Stimulated activated CD4-positive, alpha-beta T cell treated with anti-CD3 and anti-CD28 coated beads, Interleukin-1b, Interleukin-23, amount 100 ng/mL, for 4 hours (primary cell): Measurements from ENCODE around the gene BLM.

ENCODE experiments used
- DNase-seq, 2 donors: peaks; one replicate each; pipeline ENCODE4 v3.0.0-alpha.2; 2020; ENCODE audit warnings: low read depth in 2 of 2

BLM gene

DNA sequence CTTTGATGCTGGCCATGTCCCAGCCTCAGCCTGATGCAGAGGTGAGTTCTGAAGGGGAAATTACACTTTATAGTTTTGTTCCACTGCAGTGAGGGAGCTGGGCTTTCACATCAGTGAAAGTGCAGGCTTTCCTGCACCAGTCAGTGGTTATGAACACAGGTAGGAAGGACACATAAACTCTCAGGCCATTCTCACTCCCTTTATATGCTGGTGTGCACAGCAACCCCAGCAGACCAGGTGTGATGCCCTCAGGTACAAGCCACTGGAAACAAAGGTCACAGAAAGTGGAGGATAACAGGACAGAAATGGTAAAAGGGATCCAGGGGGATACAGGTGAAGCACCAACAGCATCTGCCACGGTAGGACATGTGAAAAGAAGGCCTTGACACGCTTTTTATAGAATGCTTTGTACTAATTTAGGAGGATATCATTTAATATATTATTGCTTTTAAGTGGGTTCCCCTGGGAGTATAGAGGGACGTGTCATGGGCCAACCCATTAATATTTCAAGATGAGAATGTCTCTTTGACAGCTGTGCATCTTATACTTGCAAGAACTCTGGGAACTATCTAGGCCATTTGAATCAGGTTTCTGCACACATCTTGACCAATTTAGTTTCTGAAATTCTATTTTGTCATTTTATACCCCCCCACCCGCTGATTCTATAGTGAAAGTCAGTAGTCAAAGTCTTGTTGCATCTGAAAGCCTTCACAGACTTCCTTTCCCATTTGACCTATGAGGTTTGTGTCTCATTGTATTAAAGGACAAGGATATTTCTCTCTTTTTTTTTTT, 25.0 kb upstream of the BLM start:
- DNase-seq = no peak

DNA sequence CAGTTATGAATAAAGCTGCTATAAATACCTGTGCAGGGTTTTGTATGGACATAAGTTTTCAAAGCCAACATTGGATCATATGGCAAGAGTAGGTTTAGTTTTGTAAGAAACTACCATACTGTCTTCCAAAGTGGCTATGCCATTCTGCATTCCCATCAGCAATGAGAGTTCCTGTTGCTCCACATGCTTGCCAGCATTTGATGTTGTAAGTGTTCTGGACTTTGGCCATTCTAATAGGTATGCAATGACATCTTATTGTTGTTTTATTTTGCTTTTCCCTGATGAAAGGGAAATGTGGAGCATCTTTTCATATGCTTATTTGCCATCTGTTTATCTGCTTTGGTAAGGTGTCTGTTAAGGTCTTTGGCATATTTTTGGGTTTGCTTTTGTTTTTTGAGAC, 22.2 kb upstream of the BLM start:
- no peak for DNase-seq

DNA sequence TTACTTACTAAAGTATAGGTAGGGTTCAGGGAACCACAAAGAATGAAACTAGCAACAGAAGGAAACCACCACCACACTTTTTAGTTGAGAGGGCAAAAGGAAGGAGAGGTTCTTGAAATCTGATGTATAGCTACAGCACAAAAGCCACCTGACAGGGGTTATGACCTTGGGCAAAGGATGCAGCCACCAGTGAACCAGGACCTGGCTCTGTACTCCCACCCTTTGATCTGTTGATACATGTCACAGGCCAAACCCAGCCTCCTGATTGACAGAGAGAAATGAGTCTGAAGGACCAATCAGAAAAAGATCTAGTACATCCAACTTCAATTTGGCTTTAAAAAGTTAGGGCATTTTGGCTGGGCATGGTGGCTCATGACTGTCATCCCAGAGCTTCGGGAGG, 20.0 kb upstream of the BLM start:
- no peak for DNase-seq

DNA sequence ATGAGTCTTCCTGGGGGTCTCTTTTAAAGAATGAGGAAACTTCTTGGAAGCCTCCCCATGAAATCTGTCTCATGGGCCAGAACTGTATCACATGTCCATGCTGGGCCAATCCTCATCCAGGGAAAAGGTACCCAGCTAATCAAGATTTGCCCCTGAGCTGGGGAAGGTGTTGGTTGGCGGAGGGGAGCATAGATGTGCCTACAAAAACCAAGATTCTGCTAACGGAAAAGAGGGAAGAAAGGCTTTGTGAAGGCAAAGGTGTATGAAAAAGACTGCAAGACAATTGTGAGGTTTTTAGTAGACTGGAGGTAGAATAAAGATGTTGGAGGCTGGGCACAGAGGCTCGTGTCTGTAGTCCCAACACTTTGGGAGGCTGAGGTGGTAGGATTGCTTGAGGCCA, 18.5 kb upstream of the BLM start:
- no peak for DNase-seq

DNA sequence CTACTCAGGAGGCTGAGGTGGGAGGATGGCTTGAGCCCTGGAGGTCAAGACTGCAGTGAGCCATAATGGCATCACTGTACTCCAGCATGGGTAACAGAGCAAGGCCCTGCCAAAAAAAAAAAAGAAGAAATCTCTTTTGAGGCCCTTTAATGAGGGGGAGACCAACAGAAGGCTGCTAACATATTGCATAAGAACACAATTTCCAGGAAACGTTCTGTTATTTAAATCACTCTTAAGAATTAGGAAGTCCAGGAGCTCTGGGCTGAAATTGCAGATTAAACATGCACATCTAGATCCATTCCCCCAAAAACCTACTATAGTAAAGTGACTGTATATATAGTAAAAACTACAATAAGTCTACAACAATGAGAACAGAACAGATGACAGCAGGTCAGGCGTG, 16.1 kb upstream of the BLM start:
- no peak for DNase-seq

DNA sequence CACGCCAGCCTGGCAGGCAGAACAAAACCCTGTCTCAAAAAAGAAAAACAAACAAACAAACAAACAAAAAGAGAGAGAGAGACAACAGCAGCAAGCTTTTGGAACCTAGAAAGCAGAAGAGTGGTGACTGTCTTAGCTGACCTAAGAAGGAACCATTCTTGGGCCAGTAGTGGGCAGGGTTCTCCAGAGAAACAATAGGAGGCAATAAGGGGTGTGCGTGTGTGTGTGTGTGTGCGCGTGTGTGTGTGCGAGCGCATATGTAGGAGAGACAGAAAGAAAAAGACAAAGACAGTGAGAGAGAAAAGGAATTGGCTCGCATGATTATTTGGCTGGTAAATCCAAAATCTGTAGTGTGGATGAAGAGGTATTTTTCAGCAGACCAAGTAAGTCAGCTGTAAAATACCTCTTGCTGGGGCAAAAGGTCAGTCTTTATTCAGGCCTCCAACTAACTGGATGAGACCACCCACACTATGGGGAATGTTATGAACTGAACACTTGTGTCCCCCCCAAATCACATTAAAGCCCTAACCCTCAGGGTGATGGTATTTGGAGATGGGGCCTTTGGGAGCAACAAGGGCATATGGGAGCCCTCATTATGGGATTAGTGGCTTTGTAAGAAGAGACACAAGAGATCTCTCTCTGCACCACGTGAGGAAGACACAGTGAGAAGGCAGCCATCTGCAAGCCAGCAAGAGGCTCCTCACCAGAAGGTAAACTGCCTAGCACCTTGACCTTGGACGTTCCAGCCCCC, 15.1 kb upstream of the BLM start:
- no peak for DNase-seq

DNA sequence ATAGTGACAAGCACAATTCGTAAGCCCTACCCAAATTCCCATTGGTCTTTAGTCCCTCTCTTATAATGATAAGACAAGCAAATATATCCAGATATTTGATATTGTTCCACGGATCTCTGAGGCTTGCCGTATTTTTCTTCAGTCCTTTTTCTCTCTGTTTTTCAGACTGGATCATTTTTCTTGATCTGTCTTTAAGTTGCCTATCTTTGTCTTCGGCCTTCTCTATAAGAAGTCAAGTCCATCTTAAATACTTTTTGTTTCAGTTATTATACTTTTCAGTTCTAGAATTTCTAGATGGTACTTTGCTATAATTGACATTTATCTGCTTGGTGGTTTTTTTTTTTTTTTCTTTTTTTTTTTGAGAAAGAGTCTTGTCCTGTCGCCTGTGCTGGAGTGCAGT, 13.7 kb upstream of the BLM start:
- no peak for DNase-seq

DNA sequence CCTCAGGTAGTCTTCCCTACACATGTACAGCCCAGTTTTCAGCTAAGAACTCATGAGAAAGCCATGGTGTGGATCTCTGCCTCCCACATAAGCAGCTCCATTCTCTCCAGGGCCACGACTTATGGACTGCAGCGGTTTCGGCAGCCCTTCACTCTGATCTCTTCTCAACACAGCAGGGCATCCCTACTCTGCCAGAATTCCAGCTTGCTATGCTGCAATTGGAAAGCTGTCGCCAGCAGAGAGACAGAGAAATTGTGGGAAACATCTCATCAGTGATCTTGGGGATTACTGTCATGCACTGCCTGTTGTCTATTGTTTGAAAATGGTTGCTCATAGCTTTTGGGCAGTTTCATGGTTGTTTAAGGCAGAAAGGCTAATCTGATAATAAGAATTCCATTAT, 11.9 kb upstream of the BLM start:
- DNase-seq = no peak

DNA sequence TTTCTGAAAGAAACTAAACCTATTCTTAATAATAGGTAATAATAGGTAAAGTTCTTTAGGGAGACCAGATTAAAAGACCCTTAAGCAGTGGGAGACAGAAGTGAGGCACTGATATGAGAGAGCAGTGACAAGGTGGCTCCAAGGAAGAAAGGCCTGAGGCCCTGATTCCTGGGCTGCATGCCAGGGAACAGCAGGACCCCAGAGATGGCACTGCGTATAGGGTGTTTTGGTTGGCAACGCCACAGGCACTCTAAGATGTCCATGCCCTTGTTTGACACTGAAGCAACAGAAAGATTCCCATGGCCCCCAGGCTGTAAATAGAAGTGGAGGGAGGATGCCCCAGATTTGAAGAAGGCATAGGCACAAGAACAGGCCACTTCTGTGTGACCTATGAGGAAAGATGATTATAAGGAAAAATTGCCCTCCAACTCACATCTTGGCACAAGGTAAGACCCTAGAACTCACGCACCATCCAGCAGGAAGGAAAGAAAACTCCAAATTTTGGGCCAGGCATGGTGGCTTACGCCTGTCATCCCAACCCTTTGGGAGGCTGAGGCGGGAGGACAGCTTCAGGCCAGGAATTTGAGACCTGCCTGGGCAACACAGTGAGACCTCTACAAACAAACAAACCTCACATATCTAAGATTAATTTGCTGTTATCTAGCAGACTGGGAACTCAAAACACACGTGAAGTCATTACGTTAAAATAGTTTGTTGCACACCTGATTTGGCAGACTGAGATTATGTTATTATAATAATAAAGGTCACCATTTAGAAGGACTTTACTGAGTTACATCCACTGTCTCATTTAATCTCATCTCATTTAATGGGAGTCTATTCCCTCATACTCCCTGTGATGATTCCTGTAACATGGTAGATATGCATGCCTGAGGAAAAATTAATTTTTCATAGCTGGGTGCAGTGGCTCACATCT, 10.5 kb upstream of the BLM start:
- DNase-seq = no peak

DNA sequence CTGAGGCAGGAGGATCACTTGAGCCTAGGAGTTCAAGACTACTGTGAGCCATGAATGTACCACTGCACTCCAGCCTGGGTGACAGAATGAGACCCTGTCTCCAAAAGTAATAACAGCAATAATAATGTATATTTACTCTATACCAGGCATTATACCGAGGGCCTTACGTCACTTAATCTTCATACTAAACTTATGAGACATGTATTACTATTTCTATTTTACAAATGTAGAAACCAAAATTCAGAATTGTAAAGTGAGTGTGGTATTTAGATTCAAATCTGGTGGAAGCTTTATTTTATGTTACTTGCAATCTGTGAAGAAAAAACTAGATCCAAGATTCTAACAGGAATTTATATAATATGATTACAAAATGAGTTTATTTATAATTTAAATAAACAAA, 9.7 kb upstream of the BLM start:
- no peak for DNase-seq

DNA sequence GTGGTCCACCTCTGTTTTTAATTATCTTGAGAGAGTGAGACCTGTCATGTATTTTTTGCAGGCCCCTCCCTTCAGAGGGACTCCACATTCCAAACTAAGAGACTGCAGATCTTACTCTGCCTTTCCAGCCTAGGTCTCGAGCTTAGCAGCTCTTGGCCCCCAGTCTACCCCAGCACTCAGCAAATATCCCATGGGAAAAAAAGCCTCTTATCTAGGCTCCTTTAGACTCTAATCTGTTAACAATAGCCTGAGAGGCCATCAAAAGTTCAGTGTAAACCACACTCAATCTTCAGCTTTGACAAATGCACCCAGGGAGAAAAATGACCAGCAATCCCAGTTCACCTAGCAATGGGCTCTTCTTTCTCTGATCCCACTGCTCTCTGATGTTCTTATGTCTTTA, 8.6 kb upstream of the BLM start:
- no peak for DNase-seq

DNA sequence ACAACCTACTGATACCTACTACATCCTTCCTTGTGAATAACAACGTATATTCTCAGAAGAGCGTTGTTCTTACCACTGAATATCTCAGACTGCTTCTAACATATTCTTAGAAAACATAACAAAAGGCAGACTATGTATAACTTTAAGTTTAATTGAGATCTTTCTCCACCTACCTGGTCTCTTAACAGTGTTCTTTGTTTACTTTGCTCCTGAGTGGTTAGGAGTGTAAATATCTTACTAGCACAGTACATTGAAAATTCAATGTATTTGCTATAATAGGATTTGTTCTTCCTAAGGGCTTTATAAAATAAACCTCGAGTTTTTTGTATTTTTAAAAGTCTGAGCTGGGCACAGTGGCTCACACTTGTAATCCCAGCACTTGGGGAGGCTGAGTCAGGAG, 7.9 kb upstream of the BLM start:
- DNase-seq = no peak

DNA sequence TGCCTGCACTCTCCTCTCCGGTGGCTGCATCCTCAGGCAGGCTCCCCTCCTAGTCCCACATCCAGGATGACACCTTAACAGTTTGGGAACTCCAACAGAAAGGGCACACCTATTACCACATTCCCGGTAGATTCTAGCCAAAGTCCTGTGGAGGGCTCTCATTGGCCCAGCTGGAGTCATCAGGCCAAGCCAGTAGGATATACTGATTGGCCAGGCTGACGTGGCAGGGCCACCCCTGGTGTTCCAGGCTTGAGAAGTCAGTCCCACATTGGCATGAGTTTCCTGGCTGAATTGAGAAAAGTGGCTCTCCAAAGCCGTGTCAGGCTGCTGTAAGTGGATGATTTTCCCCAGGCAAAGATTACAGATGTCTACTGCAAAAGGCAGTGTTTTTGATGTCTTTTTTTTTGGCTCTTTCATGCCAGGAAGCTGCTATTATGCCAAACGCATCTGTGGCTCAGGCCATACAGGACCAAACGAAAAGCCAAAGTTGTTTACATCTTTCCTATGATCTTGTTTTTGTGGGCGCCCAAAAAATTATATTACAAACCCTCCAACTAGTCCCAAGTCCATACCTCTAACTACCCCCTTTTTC, 6.6 kb upstream of the BLM start:
- DNase-seq = no peak

DNA sequence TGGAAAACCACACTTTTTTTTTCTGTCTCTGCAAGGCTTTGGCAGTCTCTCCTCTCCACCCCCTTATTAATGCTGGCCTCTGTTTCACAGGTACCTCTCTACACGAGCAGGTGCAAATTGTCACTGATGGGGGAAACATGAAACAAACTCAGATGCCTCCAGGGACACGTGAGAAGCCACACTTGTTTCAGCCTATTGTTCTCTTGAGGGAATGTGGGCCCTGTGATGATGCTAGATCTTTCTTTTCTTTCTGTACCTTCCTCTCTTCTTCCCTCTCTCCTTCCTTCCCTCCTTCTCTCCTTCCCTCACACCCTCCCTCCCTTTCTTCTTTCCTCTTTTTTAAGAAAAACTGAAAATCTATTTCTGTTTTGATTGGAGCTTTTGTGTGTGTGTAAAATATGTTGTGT, 5.7 kb upstream of the BLM start:
- no peak for DNase-seq

DNA sequence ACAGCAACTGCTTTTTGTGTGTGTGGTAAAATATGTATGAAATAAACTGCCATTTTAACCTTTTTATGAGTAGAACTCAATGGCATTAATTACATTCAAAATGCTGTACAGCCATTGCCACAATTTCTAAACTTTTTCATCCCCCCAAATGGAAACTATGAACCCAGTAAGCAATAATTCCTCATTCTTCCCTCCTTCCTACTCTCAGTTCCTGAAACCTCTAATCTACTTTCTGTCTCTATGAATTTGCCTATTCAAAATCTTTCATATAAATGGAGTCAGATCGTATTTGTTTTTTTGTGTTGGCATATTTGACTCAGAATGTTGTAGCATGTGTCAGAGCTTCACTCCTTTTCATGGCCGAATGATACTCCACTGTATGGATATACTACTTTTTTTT, 5.3 kb upstream of the BLM start:
- DNase-seq = no peak

DNA sequence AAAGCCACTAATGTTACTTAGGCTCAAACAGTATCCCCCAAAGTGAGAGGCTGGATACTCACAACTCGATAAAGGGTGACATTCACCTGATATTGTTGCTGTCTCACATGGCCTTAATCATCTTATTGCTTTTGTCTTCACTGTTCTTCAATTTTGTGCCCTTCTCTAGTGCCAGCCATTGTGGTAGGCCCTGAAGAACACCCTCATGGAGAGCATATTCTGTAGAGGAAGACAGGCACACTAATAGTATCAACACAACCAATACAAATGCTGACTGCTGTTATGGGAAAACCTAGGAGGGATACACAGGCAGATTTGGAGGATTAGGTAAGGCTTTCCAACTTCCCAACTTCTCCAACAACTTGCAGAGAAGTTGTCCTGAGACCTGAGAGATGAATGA, 4.1 kb upstream of the BLM start:
- DNase-seq = no peak

DNA sequence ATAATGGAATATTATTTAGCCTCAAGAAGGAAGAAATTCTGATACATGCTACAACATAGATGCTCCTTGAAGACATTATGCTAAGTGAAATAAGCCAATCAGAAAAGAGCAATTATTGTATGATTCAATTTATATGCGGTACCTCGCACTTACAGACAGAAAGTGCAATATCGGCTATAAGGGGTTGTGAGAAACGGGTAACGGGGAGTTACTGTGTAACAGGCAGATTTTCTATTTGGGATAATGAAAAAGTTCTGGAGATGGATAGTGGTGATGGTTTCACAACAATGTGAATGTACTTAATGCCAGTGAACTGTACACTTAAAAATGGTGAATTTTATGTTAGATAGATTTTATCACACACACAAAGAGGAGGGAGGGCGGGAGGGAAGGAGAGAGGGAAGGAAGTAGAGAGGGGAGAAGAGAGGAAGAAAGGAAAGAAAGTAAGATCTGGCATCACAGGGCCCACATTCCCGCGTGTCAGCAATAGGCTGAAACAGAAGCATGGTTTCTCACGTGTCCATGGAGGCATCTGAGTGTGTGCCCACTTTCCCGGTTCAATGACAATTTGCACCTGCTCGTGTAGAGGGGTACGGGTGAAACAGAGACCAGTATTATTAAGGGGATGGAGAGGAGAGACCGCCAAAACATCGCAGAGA, 700 bp upstream of the BLM start:
- no peak for DNase-seq

DNA sequence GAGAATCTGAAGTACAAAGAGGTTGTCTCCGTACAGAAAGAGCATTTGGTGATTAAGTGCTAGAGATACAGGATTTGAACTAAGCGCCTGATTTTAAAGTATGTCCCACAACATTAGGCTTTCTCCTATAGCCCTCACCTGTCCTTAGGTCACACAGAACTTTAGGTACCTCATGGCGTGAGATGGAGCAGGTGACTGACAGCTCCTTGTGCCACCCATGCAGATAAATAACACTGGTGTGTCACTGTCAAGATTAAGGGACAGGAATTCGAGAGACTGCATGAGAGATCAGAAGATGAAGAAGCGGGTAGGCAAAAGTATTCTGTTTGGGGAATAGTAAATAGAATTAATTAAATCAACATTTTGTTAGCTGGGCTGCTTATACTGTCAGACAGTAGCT, 1.1 kb downstream of the BLM start:
- DNase-seq = no peak

DNA sequence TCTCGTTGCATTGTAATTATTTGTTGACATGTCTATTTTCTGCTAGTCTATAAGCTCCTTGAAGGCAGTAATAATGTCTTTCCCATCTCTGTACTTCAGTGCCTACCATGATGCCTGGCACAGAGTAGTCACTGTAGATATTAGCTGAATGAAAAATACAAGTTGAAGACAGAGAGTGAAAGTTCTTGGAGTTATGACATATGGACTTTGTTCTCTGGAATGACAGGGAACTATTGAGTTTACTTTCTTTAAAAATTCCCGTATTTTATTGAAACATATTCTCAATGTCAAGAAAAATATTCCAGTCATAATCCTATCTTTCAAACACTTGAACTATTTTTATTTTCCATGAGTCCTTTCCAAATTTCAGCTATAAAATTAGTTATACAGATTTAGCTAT, 3.0 kb downstream of the BLM start:
- no peak for DNase-seq

DNA sequence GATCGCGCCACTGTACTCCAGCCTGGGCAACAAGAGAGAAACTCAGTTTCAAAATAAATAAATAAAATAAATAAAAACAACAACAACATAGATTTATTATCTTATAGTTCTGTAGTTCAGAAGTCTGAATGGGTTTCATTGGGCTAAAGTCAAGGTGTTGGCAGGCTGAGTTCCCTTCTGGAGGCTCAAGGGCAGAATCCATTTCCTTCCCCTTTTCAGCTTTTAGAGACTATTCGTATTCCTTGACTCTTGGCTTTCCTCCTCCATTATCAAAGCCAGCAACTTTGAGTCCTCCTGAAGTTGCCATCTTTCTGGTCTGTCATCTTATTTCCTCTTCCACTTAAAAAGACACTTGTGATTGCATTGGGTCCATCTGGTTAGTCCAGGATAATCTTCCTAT, 12.1 kb downstream of the BLM start:
- DNase-seq = no peak

DNA sequence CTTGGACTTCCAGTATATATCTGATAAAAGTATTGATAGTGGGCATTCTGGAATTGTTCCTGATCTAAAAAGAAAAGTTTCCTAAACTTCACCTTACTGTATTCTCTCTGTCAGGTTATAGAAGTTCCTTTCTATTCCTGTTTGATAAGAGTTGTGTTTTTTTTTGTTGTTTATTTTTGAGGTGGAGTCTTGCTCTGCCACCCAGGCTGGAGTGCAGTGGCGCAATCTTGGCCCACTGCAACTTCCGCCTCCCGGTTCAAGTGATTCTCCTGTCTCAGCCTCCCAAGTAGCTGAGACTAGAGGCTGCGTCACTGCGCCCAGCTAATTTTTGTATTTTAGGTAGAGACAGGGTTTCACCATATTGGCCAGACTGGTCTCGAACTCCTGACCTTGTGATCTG, 13.1 kb downstream of the BLM start:
- DNase-seq = no peak

DNA sequence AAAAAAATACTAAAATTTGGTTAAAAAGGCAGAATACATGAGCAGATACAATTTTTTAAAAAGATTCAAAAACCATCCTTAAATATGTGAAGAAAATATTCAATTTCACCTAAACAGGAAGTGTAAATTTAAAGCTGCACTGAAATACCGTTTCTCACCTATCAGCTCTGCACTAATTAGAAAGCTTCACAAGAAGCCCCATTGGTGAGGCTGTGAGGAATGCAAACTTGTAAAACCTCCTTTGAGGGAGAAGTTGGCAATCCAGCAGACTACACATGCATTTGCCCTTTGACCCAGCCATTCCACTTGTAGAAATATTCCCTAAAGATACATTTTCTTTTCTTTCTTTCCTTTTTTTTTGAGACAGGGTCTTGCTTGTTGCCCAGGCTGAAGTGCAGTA, 18.8 kb downstream of the BLM start:
- DNase-seq = no peak
